Ectodermal cell (in vitro differentiated cells): ENCODE data around the gene IGSF21.

ENCODE experiments used
- H3K27ac ChIP-seq: 2 replicates; pipeline ENCODE4 v1.7.0; 2013; ENCODE audit warnings: mild to moderate bottlenecking, low read depth, low read length; ENCODE audit not compliant: insufficient read depth, poor library complexity, severe bottlenecking
- H3K27me3 ChIP-seq: 2 replicates; pipeline ENCODE4 v1.7.0; 2013; ENCODE audit warnings: mild to moderate bottlenecking, low read length; ENCODE audit not compliant: insufficient read depth, control insufficient read depth, poor library complexity, severe bottlenecking
- H3K36me3 ChIP-seq: one replicate; pipeline ENCODE4 v1.7.0; 2013; ENCODE audit warnings: low read length; ENCODE audit not compliant: control insufficient read depth, insufficient read depth
- H3K4me1 ChIP-seq: one replicate; pipeline ENCODE4 v1.7.0; 2013; ENCODE audit warnings: low read length; ENCODE audit not compliant: control insufficient read depth, insufficient read depth
- H3K4me3 ChIP-seq: 2 replicates; pipeline ENCODE4 v1.7.0; 2013; ENCODE audit warnings: low read depth, low read length, control low read depth; ENCODE audit not compliant: insufficient read depth
- H3K9me3 ChIP-seq: 2 replicates; pipeline ENCODE4 v1.7.0; 2013; ENCODE audit warnings: mild to moderate bottlenecking, low read length, moderate library complexity; ENCODE audit not compliant: control insufficient read depth
- WGBS, 2 experiments: methylation state at CpG; one replicate each; pipeline ENCODE4 v1.1.7; 2013; ENCODE audit warnings: missing lambda C conversion rate in 2 of 2; 5-methylcytosine and 5-hydroxymethylcytosine counted together

Gene IGSF21

DNA sequence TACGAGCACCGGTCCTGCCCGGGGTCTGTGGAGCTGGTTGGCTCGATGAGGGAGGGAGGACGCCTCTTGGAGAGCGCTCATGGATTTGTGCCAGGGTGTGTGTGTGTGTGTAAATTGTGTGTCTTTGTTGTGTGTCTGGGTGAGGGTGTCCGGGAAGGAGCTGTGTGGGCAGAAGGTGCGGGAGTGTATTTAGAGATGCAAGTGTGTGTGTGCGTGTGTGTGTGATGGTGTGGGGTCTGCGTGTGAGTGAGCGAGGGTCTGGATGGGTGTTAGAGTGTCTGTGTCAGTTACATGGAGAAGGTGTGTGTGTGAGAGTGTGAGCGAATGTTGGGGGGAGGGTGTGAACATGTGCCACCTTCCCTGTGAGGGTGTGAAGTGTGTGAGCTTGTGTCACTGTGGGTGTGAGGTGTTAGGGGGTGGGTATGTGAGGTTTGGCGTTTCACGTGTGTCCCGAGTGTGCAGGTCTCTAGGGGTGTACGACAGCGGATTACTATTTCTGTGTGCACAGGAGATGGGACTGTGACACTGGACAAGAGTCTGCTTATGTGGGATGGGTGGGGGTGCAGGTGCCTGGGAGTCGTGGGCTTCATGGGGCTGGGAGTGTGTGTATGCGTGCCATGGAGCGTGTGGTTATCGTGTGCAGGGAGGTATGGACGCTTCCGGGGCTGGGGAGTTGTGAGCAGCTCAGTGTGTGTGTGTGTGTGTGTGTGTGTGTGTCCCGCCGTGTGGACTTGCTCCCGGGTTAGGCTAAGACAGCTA, 880 bp downstream of the IGSF21 start:
- WGBS, 2 experiments = 5% methylated on average over 26 of the region's 26 CpGs
- H3K4me1 ChIP-seq = peaks cover 28% of the 10 kb centered on the region
- H3K4me3 ChIP-seq = peak overlapping the region; percentile 28
- no peaks in the 10 kb centered on the region for H3K9me3 ChIP-seq
- H3K27ac ChIP-seq = no peak overlapping the region
- H3K27me3 ChIP-seq = peaks cover 68% of the 10 kb centered on the region
- no peaks in the 10 kb centered on the region for H3K36me3 ChIP-seq

DNA sequence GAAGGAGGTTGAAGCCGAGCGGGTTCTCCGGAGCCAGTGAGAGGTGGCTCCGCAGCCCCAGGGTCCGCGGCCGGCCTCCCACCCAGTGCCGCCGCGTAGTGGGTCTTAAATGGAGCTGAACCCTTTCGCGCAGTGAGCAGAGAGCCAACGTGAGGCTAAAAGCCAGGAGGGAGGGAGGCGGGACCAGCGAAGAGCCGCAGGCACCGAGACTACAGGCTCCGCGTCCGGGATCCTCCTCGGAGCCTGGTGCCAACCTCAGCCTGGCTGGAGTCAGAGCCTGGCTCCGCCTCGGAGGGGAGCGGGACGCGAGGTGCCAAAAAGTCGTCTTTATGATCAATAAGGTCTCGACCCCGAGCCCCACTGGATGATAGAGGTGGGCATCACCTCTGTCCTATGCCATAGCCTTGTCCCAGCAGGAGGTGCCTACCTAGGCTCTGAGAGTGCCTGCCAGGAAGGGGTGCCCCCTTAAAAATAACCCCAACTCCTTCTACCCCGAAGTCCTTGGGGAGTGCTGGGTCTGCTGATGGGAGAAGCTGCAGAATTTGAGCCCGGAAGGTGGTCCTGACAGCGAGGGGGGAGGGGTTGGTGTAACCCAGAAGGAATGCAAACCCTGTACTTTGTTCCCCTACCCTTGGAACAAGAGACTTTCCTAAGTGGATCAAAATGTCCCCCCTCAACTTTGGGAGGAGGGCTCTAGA, 1.6 kb downstream of the IGSF21 start:
- Histone ChIP-seq H3K27me3 (peaks cover 68% of the 10 kb centered on the region), H3K4me1 (peaks cover 28% of the 10 kb centered on the region), H3K4me3 (peak overlapping the region; percentile 28), H3K9me3 (no peaks in the 10 kb centered on the region), H3K27ac (no peak overlapping the region), H3K36me3 (no peaks in the 10 kb centered on the region)
- 2% methylated on average over 31 to 32 of the region's 32 CpGs for WGBS, 2 experiments

DNA sequence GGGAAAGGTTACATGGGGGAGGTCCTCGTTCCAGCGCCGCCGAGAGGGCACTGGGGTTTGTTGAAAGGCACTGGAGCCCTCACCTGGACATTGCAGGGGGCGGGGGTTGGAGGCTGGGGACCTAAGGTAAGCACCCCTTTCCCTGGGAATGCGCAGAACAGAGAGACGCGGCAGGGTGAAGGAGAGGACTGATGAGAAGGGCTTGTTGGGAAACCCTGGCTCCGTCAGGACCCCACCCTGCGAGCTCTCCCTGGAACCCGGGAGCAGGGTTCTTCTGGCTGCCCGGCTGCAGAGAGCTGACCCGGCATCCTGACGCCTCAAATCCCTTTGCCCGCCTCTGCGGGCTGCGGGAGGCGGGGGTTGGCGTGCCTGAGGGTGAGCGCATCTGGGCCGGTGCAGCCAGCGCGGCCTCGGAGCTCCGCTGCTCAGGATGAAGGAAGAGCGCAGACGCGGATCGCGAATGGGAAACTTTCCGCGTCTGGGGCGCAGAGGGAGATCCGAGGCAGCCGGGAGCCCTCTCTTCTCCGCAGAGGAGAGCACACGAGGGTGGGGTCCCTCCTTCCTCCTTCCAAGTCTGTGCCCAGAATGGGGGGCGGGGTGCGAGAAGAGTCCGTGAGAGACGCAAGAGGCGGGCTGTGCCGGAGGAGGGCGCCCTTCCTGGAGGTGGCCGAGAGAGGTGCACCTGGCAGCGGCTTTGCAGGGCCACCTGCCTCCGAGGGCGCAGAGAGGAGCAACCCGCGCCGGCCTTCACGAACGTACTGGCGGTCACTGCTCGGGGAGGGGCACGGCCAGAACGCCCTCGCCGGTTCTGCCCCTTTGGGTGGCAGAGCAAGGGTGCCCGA, 2.4 kb downstream of the IGSF21 start:
- peak overlapping the region; percentile 37 for H3K4me3 ChIP-seq
- 1% methylated on average over 60 of the region's 60 CpGs for WGBS, 2 experiments

DNA sequence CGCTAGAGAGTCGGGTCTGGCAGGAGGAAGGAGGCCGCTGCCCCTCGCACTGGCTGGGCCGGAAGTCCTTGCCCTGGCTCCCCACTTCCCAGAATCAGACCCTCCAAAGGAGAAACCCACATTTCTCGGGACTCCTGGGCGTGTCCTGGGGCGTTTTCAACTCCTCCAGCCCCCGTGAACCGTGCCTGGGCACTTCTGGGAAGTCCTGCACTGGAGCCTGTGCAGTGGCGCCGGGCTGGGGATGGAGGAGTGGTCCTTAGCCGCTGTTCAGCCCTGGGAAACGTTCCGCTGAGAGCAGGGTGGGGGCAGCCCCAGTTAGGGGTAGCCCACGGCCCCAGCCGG, 3.0 kb downstream of the IGSF21 start:
- no peaks in the 10 kb centered on the region for H3K36me3 ChIP-seq
- H3K27ac ChIP-seq = no peak overlapping the region
- H3K4me1 ChIP-seq = peaks cover 22% of the 10 kb centered on the region
- H3K27me3 ChIP-seq = peaks cover 68% of the 10 kb centered on the region
- WGBS, 2 experiments = 1 to 3% methylated on average over 17 of the region's 17 CpGs
- no peaks in the 10 kb centered on the region for H3K9me3 ChIP-seq
- H3K4me3 ChIP-seq = peak overlapping the region; percentile 37

More for the DNA sequence above, 2.4 kb downstream of the IGSF21 start:
- no peak overlapping the region for H3K27ac ChIP-seq
- H3K4me1 ChIP-seq = peaks cover 26% of the 10 kb centered on the region
- H3K27me3 ChIP-seq = peaks cover 68% of the 10 kb centered on the region
- no peaks in the 10 kb centered on the region for H3K9me3 ChIP-seq
- no peaks in the 10 kb centered on the region for H3K36me3 ChIP-seq

DNA sequence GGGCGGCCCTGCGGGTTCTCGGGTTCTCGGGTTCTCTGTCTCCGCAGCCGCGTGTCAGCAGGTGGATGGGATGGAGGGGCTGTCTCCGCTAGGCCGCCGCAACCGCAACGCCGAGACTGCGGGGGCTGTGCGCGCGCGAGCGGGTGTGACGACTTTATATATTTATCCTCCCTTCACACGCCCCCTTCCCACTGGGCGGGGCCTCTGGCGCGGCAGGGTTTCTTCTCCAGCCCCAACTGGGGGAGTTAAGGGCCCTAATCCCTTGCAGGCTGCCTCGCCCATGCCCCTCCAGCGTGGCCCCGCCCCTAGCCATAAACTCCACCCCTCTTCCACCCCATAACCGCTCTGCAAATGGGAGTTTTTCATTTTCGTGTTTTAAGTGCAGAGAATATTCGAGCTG, 3.4 kb downstream of the IGSF21 start:
- Histone ChIP-seq H3K9me3 (no peaks in the 10 kb centered on the region), H3K36me3 (no peaks in the 10 kb centered on the region), H3K27me3 (peaks cover 68% of the 10 kb centered on the region), H3K4me1 (peaks cover 22% of the 10 kb centered on the region), H3K27ac (no peak overlapping the region), H3K4me3 (peak overlapping the region; percentile 37)
- 1 to 3% methylated on average over 29 to 30 of the region's 30 CpGs for WGBS, 2 experiments

DNA sequence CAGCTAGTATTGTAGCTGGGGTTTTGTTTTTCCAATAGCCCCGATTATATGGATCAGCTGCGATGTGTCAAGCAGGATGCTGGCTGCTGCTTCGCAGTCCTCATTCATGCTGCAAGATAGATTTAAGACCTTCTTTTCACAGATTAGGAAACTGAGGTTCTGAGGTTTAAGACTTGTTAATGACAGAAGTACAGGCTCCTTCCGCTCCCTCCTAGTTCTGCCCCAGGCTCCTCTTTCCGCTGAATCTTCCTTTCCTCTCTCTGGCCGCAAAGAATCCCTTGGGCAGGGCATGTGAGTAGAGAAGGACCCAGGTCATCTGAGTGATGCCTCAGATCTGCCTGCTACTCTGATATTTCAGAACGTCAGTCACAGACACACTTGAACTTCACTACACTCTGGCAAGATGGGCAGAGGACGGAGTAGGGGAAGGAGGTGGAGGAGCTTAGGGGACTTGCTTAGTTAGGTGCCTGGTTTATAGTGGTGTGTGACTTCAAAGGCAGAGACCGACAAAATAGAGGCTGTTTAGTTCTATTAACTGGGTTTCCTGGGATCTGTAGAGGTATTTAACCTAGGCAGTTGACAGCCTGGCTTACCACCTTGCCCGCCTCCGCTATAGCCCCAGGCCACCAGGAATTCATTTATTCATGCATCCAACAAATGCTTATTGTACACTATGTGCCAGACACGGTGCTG, 4.2 kb downstream of the IGSF21 start:
- Histone ChIP-seq H3K27ac (no peak overlapping the region), H3K4me3 (no peak overlapping the region), H3K36me3 (no peaks in the 10 kb centered on the region), H3K4me1 (peaks cover 22% of the 10 kb centered on the region), H3K27me3 (peaks cover 62% of the 10 kb centered on the region), H3K9me3 (no peaks in the 10 kb centered on the region)
- 65 to 67% methylated on average over 11 to 12 of the region's 12 CpGs for WGBS, 2 experiments

DNA sequence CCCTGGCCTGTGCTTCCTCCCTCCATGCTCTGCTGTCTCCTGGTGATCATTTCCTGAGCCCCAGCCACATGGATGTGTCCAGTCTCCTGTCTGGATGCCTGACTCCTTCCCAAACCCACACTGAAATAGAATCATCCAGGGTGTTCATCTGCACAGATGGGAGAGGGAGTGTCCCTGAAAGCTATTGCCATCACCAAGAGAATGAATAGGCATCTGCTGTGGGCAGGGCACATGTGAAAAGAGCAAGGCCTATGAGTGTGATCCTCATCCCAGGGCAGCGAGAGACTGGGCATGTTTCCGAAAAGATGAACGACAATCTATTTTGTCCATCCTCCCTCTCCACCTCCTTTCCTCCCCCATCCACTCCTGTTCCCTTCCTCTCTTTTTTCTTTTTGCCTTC, 5.0 kb downstream of the IGSF21 start:
- Histone ChIP-seq H3K4me3 (no peak overlapping the region), H3K4me1 (peaks cover 22% of the 10 kb centered on the region), H3K27me3 (peaks cover 54% of the 10 kb centered on the region), H3K36me3 (no peaks in the 10 kb centered on the region), H3K27ac (no peak overlapping the region), H3K9me3 (no peaks in the 10 kb centered on the region)
- WGBS, 2 experiments = 97% methylated on average over 3 of the region's 3 CpGs

DNA sequence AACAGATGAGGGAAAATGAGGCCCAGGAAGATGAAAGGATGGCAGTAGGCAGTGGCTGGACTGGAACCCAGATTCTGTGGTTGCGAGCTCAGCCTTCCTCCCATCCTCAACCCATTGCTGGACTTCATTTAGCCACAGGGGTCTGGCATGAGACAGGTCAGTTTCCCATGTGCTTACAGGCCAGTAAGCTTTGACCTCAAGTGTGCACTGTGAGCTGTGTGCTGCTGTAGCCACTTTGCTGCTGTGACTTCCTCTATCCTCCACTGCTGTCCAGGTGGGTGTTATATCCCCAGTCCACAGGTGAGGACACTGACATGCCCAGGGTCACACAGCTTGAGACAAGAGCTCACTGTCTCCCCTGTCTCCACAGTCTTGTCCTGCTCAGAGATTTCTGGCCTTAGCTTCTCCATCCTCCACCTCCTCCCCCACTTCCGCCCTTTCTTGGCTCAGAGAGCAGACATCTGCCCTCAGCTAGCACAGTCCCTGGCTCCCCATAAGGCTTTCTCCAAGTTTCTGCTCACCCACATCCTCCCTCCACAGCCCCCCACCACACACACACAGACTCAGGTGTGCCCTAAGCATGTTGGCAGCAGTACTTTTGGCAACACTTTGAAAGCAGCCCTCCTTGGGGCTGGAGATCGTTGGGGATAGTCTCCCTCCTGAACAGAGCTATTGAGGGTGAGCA, 7.3 kb downstream of the IGSF21 start:
- Histone ChIP-seq H3K36me3 (no peaks in the 10 kb centered on the region), H3K27ac (no peak overlapping the region), H3K4me3 (no peak overlapping the region), H3K27me3 (peaks cover 35% of the 10 kb centered on the region), H3K4me1 (peaks cover 10% of the 10 kb centered on the region), H3K9me3 (no peaks in the 10 kb centered on the region)
- WGBS, 2 experiments = 75 to 76% methylated on average over 3 of the region's 3 CpGs

DNA sequence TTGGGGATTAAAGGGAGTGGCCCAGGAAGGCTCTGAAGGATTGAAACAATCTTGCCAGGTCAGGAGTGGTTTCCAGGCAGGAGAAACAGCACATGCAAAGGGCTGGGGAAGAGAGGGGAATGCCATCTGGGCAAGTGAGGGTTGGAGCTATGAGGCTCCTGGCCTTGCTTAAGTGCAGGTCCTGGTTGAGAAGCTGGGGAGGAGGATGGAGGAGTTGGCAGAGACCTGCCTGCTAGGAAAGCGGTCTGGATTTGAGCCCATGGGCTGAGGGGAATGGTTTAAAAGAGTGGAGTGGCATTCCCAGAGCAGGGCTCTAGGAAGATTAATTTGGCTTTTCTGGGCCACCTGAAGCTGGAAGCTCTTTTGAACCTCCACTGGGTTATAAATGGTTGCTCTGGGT, 9.2 kb downstream of the IGSF21 start:
- 96 to 97% methylated on average over 1 of the region's 1 CpG for WGBS, 2 experiments
- no peak overlapping the region for H3K4me3 ChIP-seq
- no peak overlapping the region for H3K27ac ChIP-seq
- H3K36me3 ChIP-seq = no peaks in the 10 kb centered on the region
- peaks cover 16% of the 10 kb centered on the region for H3K27me3 ChIP-seq
- H3K9me3 ChIP-seq = no peaks in the 10 kb centered on the region
- H3K4me1 ChIP-seq = peaks cover 4% of the 10 kb centered on the region
